Peyer's patch (tissue), 4 donors: ENCODE results near the gene PRMT9. TPM values are rescaled to one million over a fixed set of nuclear protein-coding genes. Genes with fewer than 3 reads are reported as not detected.

Experiments used
- DNase-seq, 3 donors: peaks; one replicate each; pipeline ENCODE4 v3.0.0-alpha.2; 2017 to 2019
- H3K27ac ChIP-seq, 4 donors: fragments of 200-600 bp; sonication (generic); one replicate each; pipeline ENCODE4 v1.5.1; 2016 to 2019
- H3K27me3 ChIP-seq, 2 donors: fragments of 200-600 bp; sonication (generic); one replicate each; pipeline ENCODE4 v1.5.1; 2019
- H3K36me3 ChIP-seq, 3 donors: fragments of 200-600 bp; sonication (generic); one replicate each; pipeline ENCODE4 v1.5.1; 2016 to 2019
- H3K4me1 ChIP-seq, 4 donors: fragments of 200-600 bp; sonication (generic); one replicate each; pipeline ENCODE4 v1.5.1; 2016 to 2019
- H3K4me3 ChIP-seq, 4 donors: fragments of 200-600 bp; sonication (generic); 1 replicate in 3 of 4; 2 replicates in 1 of 4; pipeline ENCODE4 v1.5.1; 2016 to 2019; ENCODE audit warnings: mild to moderate bottlenecking in 1 of 4
- H3K9me3 ChIP-seq, 4 donors: fragments of 200-600 bp; sonication (generic); one replicate each; pipeline ENCODE4 v1.5.1; 2016 to 2019; ENCODE audit warnings: mild to moderate bottlenecking in 1 of 4
- CTCF ChIP-seq, 6 experiments: fragments of 450-650 bp in 4 of 6; fragments of 200-600 bp in 2 of 6; sonication (generic) in 1 of 6; IDR thresholded peaks; one replicate each; pipeline ENCODE4 v1.5.1; 2017 to 2019; ENCODE audit warnings: antibody characterized with exemption in 6 of 6, mild to moderate bottlenecking in 3 of 6, moderate library complexity in 1 of 6
- POLR2A ChIP-seq, 2 donors: fragments of 450-650 bp; IDR thresholded peaks; one replicate each; pipeline ENCODE4 v1.5.1; 2017; ENCODE audit warnings: antibody characterized with exemption in 2 of 2, mild to moderate bottlenecking in 2 of 2, moderate library complexity in 2 of 2
- total RNA-seq, 4 donors: library from RNA; depleted of rRNA; stranded (reverse); fragments of >200 nt; gene quantifications; one replicate each; pipeline ENCODE4 v1.1.0, GENCODE V29; 2016

PRMT9 gene
- total RNA-seq, 4 donors from 2014 or later: 5.4 to 9.9 (median 7.8) TPM

- peak overlapping the region; percentile 68 to 88 (median 84) for H3K27ac ChIP-seq
- no peaks in the 10 kb centered on the region for H3K9me3 ChIP-seq
- peaks cover 0 to 28% (median 8%) of the 10 kb centered on the region in 4 donors for H3K4me1 ChIP-seq
- no peaks in the 10 kb centered on the region for H3K27me3 ChIP-seq
- H3K4me3 ChIP-seq: peak overlapping the region; percentile 57 to 92 (median 72)
- no peak for TF ChIP-seq CTCF (IDR thresholded peaks at IDR 0.05)
- TF ChIP-seq POLR2A (IDR thresholded peaks at IDR 0.05): no peak
- peaks cover 0 to 12% (median 0%) of the 10 kb centered on the region in 3 donors for H3K36me3 ChIP-seq
- DNase-seq: no peak
Measured at GRCh38 chr4:147617841-147618691, 65.9 kb downstream of the PRMT9 start.

- H3K4me3 ChIP-seq: peak within 1 kb of the TSS; percentile 57 to 92 (median 72)
- peaks cover 0 to 5% (median 0%) of the 10 kb centered on the region in 3 donors for H3K36me3 ChIP-seq
- H3K4me1 ChIP-seq: peaks cover 0 to 28% (median 8%) of the 10 kb centered on the region in 4 donors
- H3K27me3 ChIP-seq: no peaks in the 10 kb centered on the region
- peak; percentile 99 to 100 (median 99) for DNase-seq
- no peaks in the 10 kb centered on the region for H3K9me3 ChIP-seq
- H3K27ac ChIP-seq: peak within 1 kb of the TSS; percentile 68 to 88 (median 84)
- TF ChIP-seq POLR2A (IDR thresholded peaks at IDR 0.05): peak; percentile 44 to 72
- TF ChIP-seq CTCF (IDR thresholded peaks at IDR 0.05): peak in 5 of 6 experiments; percentile 5 to 37 (median 30)
Measured at GRCh38 chr4:147617173-147617840, 66.7 kb downstream of the PRMT9 start, which contains the start of gene TMEM184C. Gene TMEM184C, plus strand, starts transcription at chr4:147617397. Its CDS starts 560 bp downstream, at chr4:147617957.

GRCh38 chr4:147616849-147617172, 67.2 kb downstream of the PRMT9 start:
- Histone ChIP-seq H3K4me1 (peaks cover 0 to 28% (median 8%) of the 10 kb centered on the region in 4 donors), H3K4me3 (peak overlapping the region; percentile 57 to 92 (median 72)), H3K36me3 (peaks cover 0 to 5% (median 0%) of the 10 kb centered on the region in 3 donors), H3K9me3 (no peaks in the 10 kb centered on the region), H3K27me3 (no peaks in the 10 kb centered on the region), H3K27ac (peak overlapping the region in 3 of 4 donors; percentile 80 to 88 (median 87))
- TF ChIP-seq POLR2A (IDR thresholded peaks at IDR 0.05): no peak
- TF ChIP-seq CTCF (IDR thresholded peaks at IDR 0.05): no peak
- no peak for DNase-seq

- Histone ChIP-seq H3K4me1 (no peaks in the 10 kb centered on the region), H3K9me3 (no peaks in the 10 kb centered on the region), H3K27ac (no peak overlapping the region), H3K4me3 (no peak overlapping the region), H3K36me3 (no peaks in the 10 kb centered on the region), H3K27me3 (no peaks in the 10 kb centered on the region)
- TF ChIP-seq POLR2A (IDR thresholded peaks at IDR 0.05) (no peak), CTCF (IDR thresholded peaks at IDR 0.05) (no peak)
- no peak for DNase-seq
Measured at GRCh38 chr4:147610686-147611085, 73.3 kb downstream of the PRMT9 start.

GRCh38 chr4:147607471-147607870, 76.5 kb downstream of the PRMT9 start:
- Histone ChIP-seq H3K27ac (no peak overlapping the region), H3K4me3 (no peak overlapping the region), H3K27me3 (no peaks in the 10 kb centered on the region), H3K36me3 (no peaks in the 10 kb centered on the region), H3K4me1 (no peaks in the 10 kb centered on the region), H3K9me3 (no peaks in the 10 kb centered on the region)
- no peak for TF ChIP-seq POLR2A (IDR thresholded peaks at IDR 0.05)
- TF ChIP-seq CTCF (IDR thresholded peaks at IDR 0.05): no peak
- no peak for DNase-seq
